H9 (cell line): ENCODE results near the gene RGR. TPM values are rescaled to one million over a fixed set of nuclear protein-coding genes. Genes with fewer than 3 reads are reported as not detected.

Experiments
- DNase-seq: peaks from one replicate; pipeline ENCODE4 v3.0.0-alpha.2; 2017
- H2AFZ ChIP-seq: one replicate; pipeline ENCODE4 v1.6.1; 2013; ENCODE audit warnings: mild to moderate bottlenecking, low read length, control low read depth, moderate library complexity
- H2AK5ac ChIP-seq: 2 replicates; pipeline ENCODE4 v1.6.1; 2013; ENCODE audit warnings: low read length, control low read depth, mixed read lengths; ENCODE audit not compliant: insufficient read length
- H2BK120ac ChIP-seq: one replicate; pipeline ENCODE4 v1.6.1; 2013; ENCODE audit warnings: low read depth, mild to moderate bottlenecking, low read length, control low read depth, inconsistent platforms; ENCODE audit not compliant: poor library complexity, severe bottlenecking
- H2BK12ac ChIP-seq: 2 replicates; pipeline ENCODE4 v1.6.1; 2013; ENCODE audit warnings: low read length, control low read depth, mixed read lengths, low read depth; ENCODE audit not compliant: insufficient read length
- H2BK15ac ChIP-seq: 2 replicates; pipeline ENCODE4 v1.6.1; 2013; ENCODE audit warnings: low read depth, low read length, control low read depth
- H2BK20ac ChIP-seq: one replicate; pipeline ENCODE4 v1.6.1; 2013; ENCODE audit warnings: low read depth, mild to moderate bottlenecking, low read length, control low read depth, inconsistent platforms; ENCODE audit not compliant: poor library complexity, severe bottlenecking
- H2BK5ac ChIP-seq: 2 replicates; pipeline ENCODE4 v1.6.1; 2013; ENCODE audit warnings: low read length, control low read depth, mixed read lengths; ENCODE audit not compliant: insufficient read length
- H3K14ac ChIP-seq: 2 replicates; pipeline ENCODE4 v1.6.1; 2013; ENCODE audit warnings: low read length, control low read depth; ENCODE audit not compliant: insufficient read depth
- H3K18ac ChIP-seq: 2 replicates; pipeline ENCODE4 v1.6.1; 2013; ENCODE audit warnings: low read depth, mild to moderate bottlenecking, mixed read lengths, low read length, control low read depth; ENCODE audit not compliant: insufficient read length
- H3K23ac ChIP-seq: 2 replicates; pipeline ENCODE4 v1.6.1; 2013; ENCODE audit warnings: low read length, control low read depth, mixed read lengths, low read depth; ENCODE audit not compliant: insufficient read length
- H3K23me2 ChIP-seq: 2 replicates; pipeline ENCODE4 v1.6.1; 2013; ENCODE audit warnings: low read depth, mild to moderate bottlenecking, mixed read lengths, low read length, control low read depth; ENCODE audit not compliant: insufficient read length, poor library complexity, severe bottlenecking
- H3K27ac ChIP-seq: 2 replicates; pipeline ENCODE4 v1.5.1; 2013; ENCODE audit warnings: low read length, control low read depth, mixed read lengths, low read depth; ENCODE audit not compliant: insufficient read length
- H3K27me3 ChIP-seq: 2 replicates; pipeline ENCODE4 v1.6.1; 2013; ENCODE audit warnings: low read length, control low read depth, inconsistent platforms; ENCODE audit not compliant: insufficient read depth
- H3K4ac ChIP-seq: 2 replicates; pipeline ENCODE4 v1.6.1; 2013; ENCODE audit warnings: low read depth, mild to moderate bottlenecking, control low read depth, inconsistent platforms, low read length, moderate library complexity
- H3K4me1 ChIP-seq: 2 replicates; pipeline ENCODE4 v1.6.1; 2013; ENCODE audit warnings: low read length, control low read depth, inconsistent platforms; ENCODE audit not compliant: insufficient read depth
- H3K4me2 ChIP-seq: 2 replicates; pipeline ENCODE4 v1.6.1; 2013; ENCODE audit warnings: low read length, control low read depth, mixed read lengths; ENCODE audit not compliant: insufficient read length, insufficient read depth
- H3K56ac ChIP-seq: 2 replicates; pipeline ENCODE4 v1.6.1; 2013; ENCODE audit warnings: low read depth, mild to moderate bottlenecking, mixed read lengths, low read length, control low read depth; ENCODE audit not compliant: insufficient read length
- H3K79me1 ChIP-seq: 2 replicates; pipeline ENCODE4 v1.6.1; 2013; ENCODE audit warnings: low read depth, mild to moderate bottlenecking, moderate library complexity, low read length, control low read depth, inconsistent platforms; ENCODE audit not compliant: insufficient read depth, poor library complexity, severe bottlenecking
- H3K79me2 ChIP-seq: 2 replicates; pipeline ENCODE4 v1.6.1; 2013; ENCODE audit warnings: low read length, control low read depth, inconsistent platforms; ENCODE audit not compliant: insufficient read depth
- H3K9ac ChIP-seq: 2 replicates; pipeline ENCODE4 v1.6.1; 2013; ENCODE audit warnings: low read length, control low read depth, mixed read lengths; ENCODE audit not compliant: insufficient read length; ENCODE audit errors: extremely low read depth
- H3K9me3 ChIP-seq: one replicate; pipeline ENCODE4 v1.6.1; 2013; ENCODE audit warnings: low read depth, low read length, inconsistent platforms; ENCODE audit not compliant: control insufficient read depth
- H3T11ph ChIP-seq: one replicate; pipeline ENCODE4 v1.6.1; 2013; ENCODE audit warnings: mild to moderate bottlenecking, low read length, control low read depth, inconsistent platforms
- H4K20me1 ChIP-seq: one replicate; pipeline ENCODE4 v1.6.1; 2013; ENCODE audit not compliant: control insufficient read depth, insufficient read length, insufficient read depth
- H4K5ac ChIP-seq: 2 replicates; pipeline ENCODE4 v1.6.1; 2013; ENCODE audit warnings: low read depth, mild to moderate bottlenecking, mixed read lengths, low read length, control low read depth; ENCODE audit not compliant: insufficient read length
- H4K8ac ChIP-seq: replicated peaks from 2 replicates; pipeline ENCODE4 v1.6.1; 2013; ENCODE audit warnings: low read length, control low read depth, mixed read lengths, low read depth; ENCODE audit not compliant: insufficient read length
- H4K91ac ChIP-seq: 2 replicates; pipeline ENCODE4 v1.6.1; 2013; ENCODE audit warnings: low read depth, mild to moderate bottlenecking, moderate library complexity, mixed read lengths, low read length, control low read depth; ENCODE audit not compliant: insufficient read length
- H3K27ac Mint-ChIP-seq, 3 experiments: 2 replicates in 2 of 3; 3 replicates in 1 of 3; pipeline ENCODE4 v1.8.0; 2020 to 2021; ENCODE audit warnings: mixed read lengths in 3 of 3, mild to moderate bottlenecking in 1 of 3, moderate library complexity in 1 of 3
- H3K27me3 Mint-ChIP-seq: 2 replicates; pipeline ENCODE4 v1.8.0; 2021; ENCODE audit warnings: low read depth, mild to moderate bottlenecking, moderate library complexity, mixed read lengths
- H3K36me3 Mint-ChIP-seq, 3 experiments: 2 replicates in 2 of 3; 3 replicates in 1 of 3; pipeline ENCODE4 v1.8.0; 2020 to 2021; ENCODE audit warnings: low read depth in 3 of 3, mixed read lengths in 3 of 3; ENCODE audit not compliant: insufficient read depth in 1 of 3
- H3K4me1 Mint-ChIP-seq, 2 experiments: 2 replicates each; pipeline ENCODE4 v1.8.0; 2020; ENCODE audit warnings: mixed read lengths in 2 of 2
- H3K4me3 Mint-ChIP-seq, 2 experiments: 2 replicates in 1 of 2; 3 replicates in 1 of 2; pipeline ENCODE4 v1.8.0; 2020 to 2021; ENCODE audit warnings: mild to moderate bottlenecking in 2 of 2, mixed read lengths in 2 of 2, moderate library complexity in 1 of 2
- H3K9me3 Mint-ChIP-seq, 2 experiments: 2 replicates in 1 of 2; 3 replicates in 1 of 2; pipeline ENCODE4 v1.8.0; 2020; ENCODE audit warnings: mild to moderate bottlenecking in 2 of 2, mixed read lengths in 2 of 2, moderate library complexity in 1 of 2
- CTCF ChIP-seq: fragments of 200-600 bp; sonication (generic); conservative IDR thresholded peaks from 3 replicates; pipeline ENCODE4 v1.8.0; 2021; ENCODE audit warnings: antibody characterized with exemption, mild to moderate bottlenecking
- WGBS: extraction: QIAGEN DNeasy Blood & Tissue Kit; methylation state at CpG from one replicate; pipeline ENCODE4 v1.1.7; 2013; ENCODE audit warnings: missing lambda C conversion rate, low lambda C conversion rate, mixed read lengths; ENCODE audit not compliant: insufficient read length; ENCODE audit errors: extremely low coverage; 5-methylcytosine and 5-hydroxymethylcytosine counted together
- total RNA-seq: library from RNA; stranded (reverse); gene quantifications from 2 replicates; pipeline ENCODE4 v1.2.1, GENCODE V29; 2021

RGR gene
- total RNA-seq, 1 experiment from 2014 or later: not detected

- peak; percentile 69 for DNase-seq
Observed at GRCh38 chr10:84205049-84205852, 39.6 kb upstream of the RGR start.

More at GRCh38 chr10:84205049-84205852, 39.6 kb upstream of the RGR start:
- no CpG with 5 or more reads among the region's 8 CpGs for WGBS
- H3T11ph ChIP-seq: no peak overlapping the region
- H4K5ac ChIP-seq: no peak overlapping the region
- no peak overlapping the region for H2AK5ac ChIP-seq
- no peak overlapping the region for H2BK20ac ChIP-seq
- H3K27ac ChIP-seq: no peak overlapping the region
- no peaks in the 10 kb centered on the region for H3K4me1 Mint-ChIP-seq
- no peak overlapping the region for H3K4ac ChIP-seq
- H2BK12ac ChIP-seq: no peak overlapping the region
- H3K9ac ChIP-seq: no peak overlapping the region
- no peak overlapping the region for H2AFZ ChIP-seq
- no peak overlapping the region for H2BK120ac ChIP-seq
- peak overlapping the region in 1 of 3 experiments; percentile 66; a peak in 1 of 7 replicates for H3K27ac Mint-ChIP-seq
- no peak overlapping the region for H3K14ac ChIP-seq
- no peaks in the 10 kb centered on the region for H3K9me3 Mint-ChIP-seq
- no peak overlapping the region for H2BK15ac ChIP-seq
- H4K20me1 ChIP-seq: no peaks in the 10 kb centered on the region
- H3K9me3 ChIP-seq: no peaks in the 10 kb centered on the region
- no peak overlapping the region for H3K4me2 ChIP-seq
- H3K23ac ChIP-seq: no peak overlapping the region
- H3K79me1 ChIP-seq: no peaks in the 10 kb centered on the region
- no peak overlapping the region for H3K18ac ChIP-seq
- H4K91ac ChIP-seq: no peak overlapping the region
- H3K27me3 ChIP-seq: no peaks in the 10 kb centered on the region
- peaks cover 3% of the 10 kb centered on the region; the same call in 1 of the 2 replicates for H3K27me3 Mint-ChIP-seq
- no peak overlapping the region; a peak in 1 of 5 replicates for H3K4me3 Mint-ChIP-seq
- TF ChIP-seq CTCF: peak; percentile 88
- H3K79me2 ChIP-seq: no peaks in the 10 kb centered on the region
- no peaks in the 10 kb centered on the region for H3K4me1 ChIP-seq
- H4K8ac ChIP-seq: no peak overlapping the region
- H2BK5ac ChIP-seq: no peak overlapping the region
- no peaks in the 10 kb centered on the region for H3K36me3 Mint-ChIP-seq
- H3K56ac ChIP-seq: no peak overlapping the region
- H3K23me2 ChIP-seq: no peaks in the 10 kb centered on the region
